ENCODE data around the gene RAD51B.

DNA sequence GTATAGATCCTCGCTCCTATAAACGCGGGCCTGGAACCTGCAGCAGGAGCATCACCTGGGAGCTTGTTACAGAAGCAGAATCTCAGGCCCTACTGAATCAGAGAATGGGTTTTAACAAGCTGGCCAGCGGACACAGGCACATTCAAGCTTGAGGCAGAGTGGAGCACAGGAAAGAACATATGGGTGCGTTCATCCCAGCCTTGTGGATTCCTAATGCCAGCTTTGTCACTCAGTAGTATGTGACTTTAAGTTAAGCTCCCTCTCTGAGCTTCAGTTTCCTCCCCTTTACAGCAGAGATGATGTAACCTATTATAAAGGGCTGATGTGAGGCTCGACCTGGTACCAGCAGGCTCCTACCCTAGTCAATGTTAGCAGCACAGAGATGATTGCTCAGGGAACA is 768.4 kb downstream of the RAD51B start:
- TF ChIP-seq CTCF (IDR thresholded peaks at IDR 0.05) = no peak
- TF ChIP-seq POLR2A (IDR thresholded peaks at IDR 0.05) = no peak
- TF ChIP-seq POLR2AphosphoS5 (IDR thresholded peaks at IDR 0.05) = no peak
- TF ChIP-seq EP300 (IDR thresholded peaks at IDR 0.05) = no peak

Data from upper lobe of left lung (tissue), 4 donors.